Measurements from ENCODE around the gene BEST4. TPM values are rescaled to one million over a fixed set of nuclear protein-coding genes. Genes with fewer than 3 reads are reported as not detected.

Gene BEST4
- total and polyA plus RNA-seq, 2 donors (not counting 3 experiments of a cell fraction or from before 2014, with no cell fraction given), result 0.21 TPM; not detected in 1

- dilution Hi-C loops (cut with MboI; ENCODE audit: extremely low pct_ligation_motif_present, low sequenced_read_pairs) (no loop called here), intact Hi-C loops (cut with micrococcal nuclease) (loop anchor here (1.0 to 10.0 kb wide), 5 partner anchors 43 to 659 kb away; partner anchors contain the start of genes EIF2B3, TESK2 and UROD)
- ChIA-PET CTCF (interaction anchor here (0.6 to 4.1 kb wide), 27 partner anchors 12 to 656 kb away, joined by 3 to 60 read pairs (median 4); partner anchors contain the start of genes BTBD19, EIF2B3, HECTD3 and PLK3), POLR2A (interaction anchor here (0.9 kb wide), 1 partner anchor 175 kb away, joined by 3 read pairs; the partner anchor contains the start of gene HECTD3)
- H3K9me3 ChIP-seq (replicated peaks; ENCODE audit: control insufficient read depth, insufficient read depth, low read length), result no peaks in the 10 kb centered on the region
- no peaks in the 10 kb centered on the region for H4K20me1 ChIP-seq (replicated peaks; ENCODE audit: control insufficient read depth, extremely low read depth, insufficient read depth, low read length)
- no peaks in the 10 kb centered on the region for H3K4me1 ChIP-seq (ENCODE audit: control insufficient read depth, extremely low read depth, insufficient read depth, low read length)
- no peaks in the 10 kb centered on the region for H3K27me3 ChIP-seq (ENCODE audit: control insufficient read depth in 2 of 2, insufficient read depth in 2 of 2, low read length in 2 of 2)
- no peak overlapping the region for H3K9ac ChIP-seq (replicated peaks; ENCODE audit: extremely low read depth, insufficient read depth, low read length)
- H3K4me2 ChIP-seq (ENCODE audit: insufficient read depth, low read length), result no peak overlapping the region
- H2AFZ ChIP-seq (ENCODE audit: low read depth, low read length), result peak overlapping the region; percentile 7
- FAIRE-seq (peak; percentile 96), DNase-seq (ENCODE audit: low read depth, low spot score) (peak; percentile 88)
- H3K9me1 ChIP-seq (replicated peaks; ENCODE audit: control insufficient read depth, extremely low read depth, insufficient read depth, low read length), result no peaks in the 10 kb centered on the region
- no peak overlapping the region for H3K4me3 ChIP-seq (replicated peaks in 1 of 3; ENCODE audit: insufficient read depth in 1 of 3, low read depth in 1 of 3, low read length in 3 of 3)
- H3K36me3 ChIP-seq (ENCODE audit: control insufficient read depth in 2 of 2, extremely low read depth in 1 of 2, insufficient read depth in 2 of 2, low read length in 2 of 2), result no peaks in the 10 kb centered on the region
- BruUV-seq (replicated peaks), result no TSS peak
- no peak overlapping the region for H3K27ac ChIP-seq (ENCODE audit: insufficient read depth, low read depth, low read length)
- H3K79me2 ChIP-seq (ENCODE audit: control insufficient read depth, insufficient read depth, low read length), result no peaks in the 10 kb centered on the region
- TF ChIP-seq POLR2A (IDR thresholded peaks at IDR 0.05; ENCODE audit: low read depth, low read length) (no peak), FOS (IDR thresholded peaks at IDR 0.05; ENCODE audit: borderline replicate concordance, insufficient read depth, low read length) (no peak), JUN (IDR thresholded peaks at IDR 0.05; ENCODE audit: borderline replicate concordance, insufficient read depth, insufficient read length, low read depth) (no peak), CTCF (IDR thresholded peaks at IDR 0.05; ENCODE audit: extremely low read depth in 1 of 2, insufficient read depth in 1 of 2, low read depth in 1 of 2, low read length in 2 of 2) (peak; percentile 85 to 93)
Observed at GRCh38 chr1:44835738-44836675, 48.0 kb upstream of the BEST4 start.

Measured in endothelial cell of umbilical vein (primary cell).